CD14-positive monocyte (primary cell): ENCODE results near the gene PAPSS2. TPM values are rescaled to one million over a fixed set of nuclear protein-coding genes. Genes with fewer than 3 reads are reported as not detected.

Experiments used
- DNase-seq, 3 donors: peaks; one replicate each; pipeline ENCODE4 v3.0.0-alpha.2; 2011 to 2022
- H2AFZ ChIP-seq: 2 replicates; pipeline ENCODE4 v1.6.0; 2012; ENCODE audit warnings: mild to moderate bottlenecking, low read depth, low read length, inconsistent platforms; ENCODE audit not compliant: insufficient read depth, poor library complexity, severe bottlenecking
- H3K27ac ChIP-seq, 2 donors: 1 replicate in 1 of 2; 2 replicates in 1 of 2; pipeline ENCODE4 v1.5.1; 2012 to 2013; ENCODE audit warnings: low read length in 2 of 2, control low read depth in 1 of 2, inconsistent platforms in 1 of 2, low read depth in 1 of 2, mild to moderate bottlenecking in 1 of 2
- H3K27me3 ChIP-seq, 2 donors: one replicate each; pipeline versions ENCODE4 v1.6.0 to v1.6.1; 2011 to 2013; ENCODE audit warnings: low read length in 2 of 2; ENCODE audit not compliant: control insufficient read depth in 2 of 2, insufficient read depth in 2 of 2
- H3K36me3 ChIP-seq, 2 donors: replicated peaks in 1 of 2; 1 replicate in 1 of 2; 2 replicates in 1 of 2; pipeline versions ENCODE4 v1.5.1 to v1.6.1; 2012 to 2013; ENCODE audit warnings: low read length in 2 of 2, control low read depth in 1 of 2, inconsistent platforms in 1 of 2, mild to moderate bottlenecking in 1 of 2; ENCODE audit not compliant: insufficient read depth in 2 of 2, control insufficient read depth in 1 of 2
- H3K4me1 ChIP-seq, 2 donors: 1 replicate in 1 of 2; 2 replicates in 1 of 2; pipeline versions ENCODE4 v1.5.1 to v1.6.1; 2012 to 2013; ENCODE audit warnings: low read length in 2 of 2, control low read depth in 1 of 2, inconsistent platforms in 1 of 2, mild to moderate bottlenecking in 1 of 2, moderate library complexity in 1 of 2; ENCODE audit not compliant: insufficient read depth in 2 of 2, control insufficient read depth in 1 of 2
- H3K4me2 ChIP-seq: replicated peaks from 2 replicates; pipeline ENCODE3; 2012; ENCODE audit warnings: low read length, moderate library complexity, mild to moderate bottlenecking; ENCODE audit not compliant: poor library complexity, severe bottlenecking; ENCODE audit errors: extremely low read depth
- H3K4me3 ChIP-seq, 3 experiments: fragments of 200-600 bp in 1 of 3; sonication (generic) in 1 of 3; replicated peaks in 1 of 3; 1 replicate in 2 of 3; 2 replicates in 1 of 3; pipeline ENCODE4 v1.5.1; 2011 to 2013; ENCODE audit warnings: low read length in 3 of 3, mild to moderate bottlenecking in 3 of 3, control low read depth in 2 of 3, low read depth in 2 of 3, inconsistent platforms in 1 of 3, moderate library complexity in 1 of 3
- H3K79me2 ChIP-seq: 2 replicates; pipeline ENCODE4 v1.6.0; 2012; ENCODE audit warnings: mild to moderate bottlenecking, control low read depth, inconsistent platforms, low read length, moderate library complexity; ENCODE audit not compliant: insufficient read depth
- H3K9ac ChIP-seq: 2 replicates; pipeline ENCODE4 v1.6.0; 2017; ENCODE audit warnings: low read length, mild to moderate bottlenecking; ENCODE audit not compliant: insufficient read depth, poor library complexity, severe bottlenecking
- H3K9me3 ChIP-seq, 2 donors: replicated peaks in 1 of 2; 1 replicate in 1 of 2; 2 replicates in 1 of 2; pipeline versions ENCODE4 v1.5.1 to v1.6.1; 2012 to 2013; ENCODE audit warnings: low read length in 2 of 2, control low read depth in 1 of 2; ENCODE audit not compliant: control insufficient read depth in 1 of 2, insufficient read depth in 1 of 2
- H4K20me1 ChIP-seq: 2 replicates; pipeline ENCODE4 v1.6.0; 2012; ENCODE audit warnings: mild to moderate bottlenecking, low read length, control low read depth, moderate library complexity; ENCODE audit not compliant: insufficient read depth
- H3K27ac Mint-ChIP-seq, 7 donors: one replicate each; pipeline ENCODE4 v1.8.0; 2020; ENCODE audit warnings: mild to moderate bottlenecking in 7 of 7, mixed read lengths in 7 of 7, moderate library complexity in 6 of 7, inconsistent platforms in 2 of 7
- H3K27me3 Mint-ChIP-seq, 3 donors: one replicate each; pipeline ENCODE4 v1.8.0; 2021 to 2022; ENCODE audit warnings: low read depth in 3 of 3, mild to moderate bottlenecking in 3 of 3, mixed read lengths in 3 of 3, moderate library complexity in 3 of 3, inconsistent platforms in 1 of 3
- H3K36me3 Mint-ChIP-seq, 2 donors: one replicate each; pipeline ENCODE4 v1.8.0; 2020; ENCODE audit warnings: mixed read lengths in 2 of 2, inconsistent platforms in 1 of 2, mild to moderate bottlenecking in 1 of 2
- H3K4me1 Mint-ChIP-seq: one replicate; pipeline ENCODE4 v1.8.0; 2020; ENCODE audit warnings: mild to moderate bottlenecking, mixed read lengths
- H3K4me3 Mint-ChIP-seq, 2 donors: one replicate each; pipeline ENCODE4 v1.8.0; 2020; ENCODE audit warnings: mild to moderate bottlenecking in 2 of 2, mixed read lengths in 2 of 2, moderate library complexity in 1 of 2
- H3K9me3 Mint-ChIP-seq, 7 donors: one replicate each; pipeline ENCODE4 v1.8.0; 2020 to 2022; ENCODE audit warnings: mixed read lengths in 7 of 7, mild to moderate bottlenecking in 6 of 7, moderate library complexity in 6 of 7, inconsistent platforms in 2 of 7
- CTCF ChIP-seq: fragments of 200-600 bp; IDR thresholded peaks from one replicate; pipeline ENCODE4 v1.8.0; 2022; ENCODE audit warnings: antibody characterized with exemption, mild to moderate bottlenecking
- WGBS: methylation state at CpG from one replicate; pipeline ENCODE4 v1.1.5; 2013; ENCODE audit warnings: missing lambda C conversion rate; ENCODE audit not compliant: insufficient coverage; 5-methylcytosine and 5-hydroxymethylcytosine counted together
- intact Hi-C, 2 donors: fragments of 100-400 bp; cut with micrococcal nuclease; formaldehyde crosslinking; loops; one replicate each; pipeline versions ENCODE4 v1.15.0 to v1.15.1; 2023
- polyA plus RNA-seq, 3 donors: library from polyadenylated mRNA; depleted of rRNA in 1 of 3; unstranded in 2 of 3; stranded (reverse) in 1 of 3; fragments of 300-500 nt in 2 of 3; fragments of >200 nt in 1 of 3; fragmentation: Illumina TruSeq in 2 of 3; gene quantifications; 1 replicate in 2 of 3; 2 replicates in 1 of 3; pipeline ENCODE4 v1.2.3, GENCODE V29; 2012 to 2021

PAPSS2 gene
- polyA plus RNA-seq, 3 donors, result 3.5 to 6.5 (median 6.2) TPM

- H3K27ac ChIP-seq, result no peak overlapping the region
- Mint-ChIP-seq H3K4me3 (no peak overlapping the region), H3K4me1 (peaks cover 7% of the 10 kb centered on the region), H3K27ac (no peak overlapping the region), H3K27me3 (peaks cover 0 to 2% (median 0%) of the 10 kb centered on the region in 3 donors), H3K36me3 (no peaks in the 10 kb centered on the region), H3K9me3 (no peaks in the 10 kb centered on the region)
- H3K9me3 ChIP-seq, result no peaks in the 10 kb centered on the region
- no peaks in the 10 kb centered on the region for H3K27me3 ChIP-seq
- no peak for TF ChIP-seq CTCF
- no peaks in the 10 kb centered on the region for H4K20me1 ChIP-seq
- H3K4me1 ChIP-seq, result no peaks in the 10 kb centered on the region
- no peak for DNase-seq
- H2AFZ ChIP-seq, result no peak overlapping the region
- no peak overlapping the region for H3K4me3 ChIP-seq
- no peak overlapping the region for H3K4me2 ChIP-seq
- no peaks in the 10 kb centered on the region for H3K36me3 ChIP-seq
- no peaks in the 10 kb centered on the region for H3K79me2 ChIP-seq
- WGBS, result no CpG with 5 or more reads among the region's 8 CpGs
- intact Hi-C loops, result no loop called here
- H3K9ac ChIP-seq, result no peak overlapping the region
These were observed 16.0 kb downstream of the PAPSS2 start for GRCh38 chr10:87675396-87676376.

- Mint-ChIP-seq H3K27ac (no peak overlapping the region), H3K27me3 (peaks cover 0 to 2% (median 0%) of the 10 kb centered on the region in 3 donors), H3K4me3 (no peak overlapping the region), H3K36me3 (no peaks in the 10 kb centered on the region), H3K4me1 (peaks cover 2% of the 10 kb centered on the region), H3K9me3 (no peaks in the 10 kb centered on the region)
- H4K20me1 ChIP-seq, result no peaks in the 10 kb centered on the region
- H3K27ac ChIP-seq, result no peak overlapping the region
- H2AFZ ChIP-seq, result no peak overlapping the region
- H3K4me2 ChIP-seq, result no peak overlapping the region
- intact Hi-C loops, result no loop called here
- no peak for TF ChIP-seq CTCF
- DNase-seq, result no peak
- H3K4me3 ChIP-seq, result no peak overlapping the region
- H3K4me1 ChIP-seq, result no peaks in the 10 kb centered on the region
- no CpG with 5 or more reads among the region's 1 CpG for WGBS
- no peaks in the 10 kb centered on the region for H3K79me2 ChIP-seq
- no peaks in the 10 kb centered on the region for H3K9me3 ChIP-seq
- no peaks in the 10 kb centered on the region for H3K36me3 ChIP-seq
- H3K27me3 ChIP-seq, result no peaks in the 10 kb centered on the region
- no peak overlapping the region for H3K9ac ChIP-seq
These were observed 17.9 kb downstream of the PAPSS2 start for GRCh38 chr10:87677595-87677994.
